8988T (cell line): ENCODE measurements around the gene SPART.
"Not testable (repeated sequence)": the region's sequence is repeated elsewhere in the genome, so short reads cannot be mapped to it uniquely, and the experiment has no call there.

ENCODE experiments used
- DNase-seq: peaks from one replicate; pipeline ENCODE4 v3.0.0; 2011

The SPART gene

GRCh38 chr13:36352350-36352749, 6.2 kb upstream of the SPART start:
- no peak for DNase-seq

- no peak for DNase-seq
These were observed 1.5 kb upstream of the SPART start for GRCh38 chr13:36347531-36348210.

- no peak for DNase-seq
These were observed 564 bp downstream of the SPART start for GRCh38 chr13:36345438-36346221.

GRCh38 chr13:36344886-36345437, 1.2 kb downstream of the SPART start:
- DNase-seq, result no peak

GRCh38 chr13:36344173-36344572, 2.0 kb downstream of the SPART start:
- no peak for DNase-seq

GRCh38 chr13:36343766-36344165, 2.4 kb downstream of the SPART start:
- DNase-seq, result no peak

- DNase-seq, result no peak
These were observed 3.5 kb downstream of the SPART start for GRCh38 chr13:36342715-36343114.

GRCh38 chr13:36341718-36342117, 4.5 kb downstream of the SPART start:
- no peak for DNase-seq

- DNase-seq, result no peak
These were observed 6.5 kb downstream of the SPART start for GRCh38 chr13:36339600-36340155.

GRCh38 chr13:36337938-36338641, 8.1 kb downstream of the SPART start:
- no peak for DNase-seq

GRCh38 chr13:36332986-36333385, 13.2 kb downstream of the SPART start:
- no peak for DNase-seq

GRCh38 chr13:36332255-36332654, 13.9 kb downstream of the SPART start:
- not testable (repeated sequence) for DNase-seq

- DNase-seq, result no peak
These were observed 14.9 kb downstream of the SPART start for GRCh38 chr13:36331280-36331679.

- DNase-seq, result no peak
These were observed 16.8 kb downstream of the SPART start for GRCh38 chr13:36329361-36329760.

GRCh38 chr13:36328821-36329220, 17.4 kb downstream of the SPART start:
- DNase-seq, result no peak

GRCh38 chr13:36325912-36326311, 20.3 kb downstream of the SPART start:
- DNase-seq, result no peak

- not testable (repeated sequence) for DNase-seq
These were observed 21.3 kb downstream of the SPART start for GRCh38 chr13:36324881-36325280.

- no peak for DNase-seq
These were observed 22.1 kb downstream of the SPART start for GRCh38 chr13:36323951-36324566.

- DNase-seq, result no peak
These were observed 22.8 kb downstream of the SPART start for GRCh38 chr13:36323408-36323807.

GRCh38 chr13:36319793-36320192, 26.4 kb downstream of the SPART start:
- DNase-seq, result not testable (repeated sequence)

- no peak for DNase-seq
These were observed 32.9 kb downstream of the SPART start for GRCh38 chr13:36313047-36313969.
